ENCODE measurements around the gene TOM1L2.
"Not testable (repeated sequence)": the region's sequence is repeated elsewhere in the genome, so short reads cannot be mapped to it uniquely, and the experiment has no call there.

The TOM1L2 gene

GRCh38 chr17:17924857-17925250, 47.3 kb downstream of the TOM1L2 start:
- DNase-seq: no peak

DNA sequence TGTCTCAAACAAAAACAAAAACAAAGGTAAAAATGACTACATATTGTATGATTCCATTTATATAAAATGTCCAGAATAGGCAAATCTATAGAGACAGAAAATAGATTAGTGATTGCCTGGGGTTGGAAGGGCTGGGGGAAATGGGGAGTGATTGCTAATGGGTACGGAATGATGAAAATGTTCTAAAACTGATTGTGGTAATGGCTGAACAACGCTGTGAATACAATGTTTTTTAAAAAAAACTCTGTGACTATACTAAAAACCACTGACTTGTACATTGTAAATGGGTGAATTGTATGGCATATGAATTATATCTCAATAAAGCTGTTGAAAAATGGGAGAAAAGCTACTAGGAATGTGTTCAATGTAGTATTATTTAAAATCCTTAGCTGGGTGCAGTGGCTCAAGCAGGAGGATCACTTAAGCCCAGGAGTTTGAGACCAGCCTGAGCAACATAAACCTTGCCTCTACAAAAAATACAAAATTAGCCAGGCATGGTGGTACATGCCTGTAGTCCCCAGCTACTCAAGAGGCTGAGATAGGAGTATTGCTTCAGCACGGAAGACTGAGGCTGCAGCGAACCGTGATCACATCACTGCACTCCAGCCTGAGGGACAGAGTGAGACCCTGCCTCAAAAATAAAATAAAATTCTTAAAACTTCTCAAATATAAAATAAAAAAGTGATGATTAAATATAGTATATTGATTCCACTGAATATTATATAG, 47.9 kb downstream of the TOM1L2 start:
- no peak for DNase-seq

DNA sequence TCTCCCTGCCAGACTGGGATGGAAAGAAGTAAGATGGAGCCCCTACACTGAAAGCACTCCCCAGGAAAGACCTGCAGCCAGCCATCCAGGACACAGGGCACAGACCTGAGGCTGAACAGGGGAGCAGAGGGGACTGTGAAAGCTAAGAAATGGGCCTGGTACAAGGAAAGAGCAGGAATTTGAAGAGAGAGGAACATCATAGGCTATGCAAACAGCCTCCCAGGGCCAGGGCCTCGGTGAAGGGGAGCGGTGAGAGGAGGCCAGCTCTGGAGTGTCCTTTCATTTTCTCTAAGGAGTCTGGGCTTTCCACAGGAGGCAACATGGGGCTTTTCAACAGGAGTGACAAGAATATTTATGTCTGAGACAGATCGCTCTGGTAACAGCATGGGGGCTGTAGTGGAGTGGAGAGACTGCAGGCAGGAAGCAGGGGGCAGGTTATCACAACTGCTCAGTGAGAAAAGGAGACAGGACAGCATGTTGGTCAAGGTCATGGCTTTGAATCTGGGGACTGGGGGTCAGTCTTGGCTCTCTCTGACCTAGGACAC, 50.1 kb downstream of the TOM1L2 start:
- DNase-seq: no peak

- peak in 39 of 58 donors; percentile 13 to 85 (median 58) for DNase-seq
Measured at GRCh38 chr17:17921192-17922069, 50.8 kb downstream of the TOM1L2 start.

- DNase-seq: peak in 45 of 58 donors; percentile 17 to 77 (median 55)
Measured at GRCh38 chr17:17919169-17920107, 52.8 kb downstream of the TOM1L2 start.

- no peak for DNase-seq
Measured at GRCh38 chr17:17917394-17917793, 54.8 kb downstream of the TOM1L2 start.

- DNase-seq: no peak
Measured at GRCh38 chr17:17915183-17915582, 57.0 kb downstream of the TOM1L2 start.

DNA sequence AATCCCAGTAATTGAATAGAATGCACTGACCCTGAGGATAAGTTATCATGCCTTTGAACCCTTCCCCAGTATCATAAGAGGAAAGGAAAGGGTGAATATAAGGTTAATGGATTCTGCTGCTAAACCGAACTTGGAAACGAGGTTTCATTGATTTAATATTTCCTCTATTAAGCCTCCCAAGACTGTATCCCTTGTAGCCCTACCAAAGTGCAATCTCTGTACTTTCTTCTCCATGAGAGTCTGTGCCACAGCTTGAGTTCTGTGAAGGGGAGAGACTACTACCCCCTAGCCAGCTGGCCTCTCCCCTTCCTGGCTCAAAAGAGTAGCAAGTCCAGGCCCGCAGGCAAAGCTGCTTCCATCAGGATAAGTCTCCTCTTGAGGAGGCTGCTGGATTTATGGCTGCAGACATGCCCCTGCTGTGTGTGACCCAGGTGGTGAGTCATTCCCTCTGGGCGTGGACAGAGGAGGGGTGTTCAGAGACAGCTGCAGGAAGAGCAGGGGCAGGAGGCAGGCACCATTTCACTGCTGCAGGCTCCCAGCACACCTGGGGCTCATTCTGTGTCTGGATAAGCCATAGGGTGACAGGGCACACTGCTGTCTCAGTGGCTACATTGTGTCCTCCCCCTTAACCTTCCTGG, 58.4 kb downstream of the TOM1L2 start:
- DNase-seq: peak in 5 of 58 donors; percentile 16 to 52 (median 32)

- DNase-seq: not testable (repeated sequence)
Measured at GRCh38 chr17:17912336-17912735, 59.9 kb downstream of the TOM1L2 start.

DNA sequence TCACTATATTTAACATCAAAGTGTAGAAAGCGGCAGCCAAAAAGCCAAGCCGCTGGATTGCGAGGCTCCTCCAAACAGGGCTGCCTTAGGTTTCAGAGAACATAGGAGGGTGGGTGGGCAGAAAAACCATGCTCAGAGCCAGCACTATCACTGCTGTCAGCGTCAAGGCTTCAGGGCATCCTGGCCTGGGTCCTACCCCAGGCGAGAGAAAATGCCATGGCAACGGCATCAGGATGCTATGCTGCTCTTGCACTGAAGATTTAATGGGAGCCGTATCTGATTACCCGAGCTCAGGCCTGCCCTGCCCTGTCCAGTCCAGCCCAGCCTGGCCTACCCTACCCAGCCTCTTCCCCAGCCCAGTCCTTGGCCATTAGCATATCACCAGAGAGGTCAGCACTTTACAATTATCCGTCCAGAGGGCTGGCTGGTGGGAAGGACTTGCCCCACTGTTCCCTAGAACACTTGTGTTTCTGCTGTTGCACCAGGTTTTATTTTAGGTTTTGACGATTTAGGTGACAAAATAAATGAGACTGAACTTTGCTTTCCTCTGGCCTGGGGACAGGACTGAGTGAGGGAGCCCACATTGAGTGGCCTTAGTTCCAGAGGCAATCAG, 61.1 kb downstream of the TOM1L2 start:
- DNase-seq: peak in 19 of 58 donors; percentile 28 to 67 (median 41)

GRCh38 chr17:17910060-17910459, 62.1 kb downstream of the TOM1L2 start:
- no peak for DNase-seq

DNA sequence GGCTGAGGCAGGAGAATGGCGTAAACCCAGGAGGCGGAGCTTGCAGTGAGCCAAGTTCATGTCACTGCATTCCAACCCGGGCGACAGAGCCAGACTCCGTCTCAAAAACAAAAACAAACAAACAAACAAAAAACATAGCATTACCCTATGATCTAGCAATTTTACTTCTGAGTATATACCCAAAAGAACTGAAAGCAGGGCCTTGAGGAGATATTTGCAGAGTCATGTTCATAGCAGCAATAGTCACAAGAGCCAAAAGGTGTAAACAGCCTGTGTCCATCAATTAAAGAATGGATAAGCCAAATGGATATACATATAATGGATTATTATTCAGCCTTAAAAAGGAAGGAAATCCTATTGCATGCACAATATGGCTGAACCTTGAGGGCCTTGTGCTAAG, 63.1 kb downstream of the TOM1L2 start:
- DNase-seq: no peak

DNA sequence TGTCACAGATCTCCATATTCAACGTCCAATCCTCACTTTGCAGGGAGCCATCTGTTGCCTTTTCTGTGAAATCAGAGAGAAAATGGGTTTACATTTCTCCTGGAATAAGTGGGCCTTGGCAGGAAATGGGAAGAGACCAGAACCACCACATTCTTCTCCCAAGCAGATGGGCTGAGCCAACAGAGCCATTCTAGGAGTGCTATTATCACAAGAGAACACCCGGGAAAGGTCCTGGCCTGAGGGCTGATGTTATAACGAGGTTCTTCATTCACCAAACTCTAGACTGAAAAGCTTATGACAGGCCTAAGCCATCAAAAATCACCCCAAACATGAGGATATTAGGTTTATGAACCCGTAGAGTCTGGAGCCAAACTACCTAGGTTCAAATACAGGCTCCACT, 64.7 kb downstream of the TOM1L2 start:
- DNase-seq: no peak

DNA sequence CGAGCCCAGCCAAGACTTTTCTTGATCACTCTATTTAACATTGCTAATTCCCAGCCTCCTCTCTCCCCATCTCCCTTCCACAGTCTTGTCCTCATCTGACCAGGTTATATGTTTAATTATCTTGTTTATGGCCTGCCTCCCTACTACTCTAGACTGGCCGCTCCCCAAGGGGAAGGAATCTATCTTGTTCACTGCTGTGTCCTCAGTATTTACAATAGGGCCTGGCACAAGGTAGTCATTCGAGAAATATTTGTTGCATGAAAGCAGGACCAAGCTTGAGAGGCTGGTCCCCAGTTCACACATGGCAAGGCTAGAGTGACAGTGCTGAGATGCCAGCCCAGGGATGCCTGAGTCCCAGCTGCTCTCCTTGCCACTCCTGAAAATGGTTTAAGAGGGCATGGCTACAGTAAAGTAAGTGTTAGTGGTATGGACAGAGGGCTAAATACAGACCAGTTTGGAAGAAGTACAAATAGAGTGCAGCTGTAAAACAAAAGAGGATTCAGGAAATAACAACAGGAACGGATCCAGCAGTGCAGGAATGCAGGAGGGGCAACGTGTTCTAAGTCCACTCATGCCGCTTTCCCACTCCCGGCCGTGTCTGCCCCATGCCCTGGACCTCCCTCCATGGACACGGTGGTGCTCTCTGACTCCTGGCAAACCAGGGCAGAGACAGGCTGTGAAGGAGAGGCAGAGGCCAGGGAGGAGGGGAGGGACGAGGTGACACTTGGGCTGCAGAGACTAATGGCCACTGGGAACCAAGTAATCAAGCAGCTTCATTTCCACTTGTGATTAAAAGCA, 65.6 kb downstream of the TOM1L2 start:
- no peak for DNase-seq

GRCh38 chr17:17905036-17905320, 67.2 kb downstream of the TOM1L2 start:
- no peak for DNase-seq

- DNase-seq: no peak
Measured at GRCh38 chr17:17904166-17905035, 67.8 kb downstream of the TOM1L2 start.

- no peak for DNase-seq
Measured at GRCh38 chr17:17902877-17903276, 69.3 kb downstream of the TOM1L2 start.

- no peak for DNase-seq
Measured at GRCh38 chr17:17902376-17902775, 69.8 kb downstream of the TOM1L2 start.

Measured in anterior cingulate cortex (tissue), 58 donors.